DMS 273 treated with DMSO at 0.1 percent for 48 hours (cell line): Measurements from ENCODE around the gene CRCP.
A peak's percentile ranks its signal among the peaks of the same experiment; 100 is the strongest.
"Not testable (repeated sequence)": the region's sequence is repeated elsewhere in the genome, so short reads cannot be mapped to it uniquely, and the experiment has no call there.

ENCODE experiments used
- DNase-seq: peaks from one replicate; lab custom pipeline; 2025; lab: John Stamatoyannopoulos, UW

The CRCP gene

DNA sequence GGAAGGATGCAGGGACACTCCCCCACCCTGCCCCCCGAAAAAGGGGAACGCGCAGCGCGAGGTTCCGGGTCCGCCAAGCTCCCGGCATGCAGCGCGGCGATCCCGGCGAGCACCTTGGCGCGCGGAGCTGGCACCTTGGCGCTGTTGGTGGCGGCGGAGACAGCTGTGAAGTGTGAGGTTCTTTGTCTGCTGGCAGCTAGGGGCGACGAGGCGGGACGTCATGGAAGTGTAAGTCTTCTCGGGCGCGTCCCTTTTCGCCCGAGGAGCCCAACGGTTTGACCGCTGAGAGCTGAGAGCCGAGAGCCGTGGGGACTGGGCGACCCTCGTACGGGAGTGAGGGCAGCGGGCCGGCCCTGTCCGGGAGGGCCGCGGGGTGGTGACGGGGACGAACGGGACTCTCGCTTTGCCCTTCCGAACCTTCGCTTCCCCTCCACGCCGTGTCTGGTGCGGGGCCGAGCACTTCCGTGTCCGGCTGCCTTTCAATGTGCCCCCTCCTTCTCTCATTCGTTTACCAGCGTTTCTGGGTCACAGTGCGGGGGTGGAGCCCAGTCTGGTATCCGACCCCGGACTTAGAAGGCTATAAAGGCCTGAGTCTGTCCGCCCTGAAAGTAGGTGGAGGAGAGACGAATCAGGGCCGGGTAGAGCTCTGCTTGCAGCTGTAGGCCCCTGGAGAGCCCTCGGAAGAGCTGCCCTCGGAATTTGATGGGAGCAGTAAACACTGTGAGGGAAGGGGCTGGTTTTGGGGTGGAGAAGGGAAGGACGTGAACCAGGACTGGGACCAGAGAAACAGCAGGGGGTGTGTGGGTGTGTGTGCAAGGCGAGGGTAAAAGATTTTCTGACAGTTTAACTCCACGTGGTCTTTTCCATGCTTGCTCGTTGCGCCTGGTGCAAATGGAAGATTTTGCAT is at the start of gene CRCP:
CRCP (plus strand) TSS at position 105 of the 907 bp plus-strand sequence; CDS start at position 221, 116 bp downstream.
- peak; percentile 76 for DNase-seq

GRCh38 chr7:66069732-66070131 is 44.9 kb upstream of the CRCP start:
- no peak for DNase-seq

DNA sequence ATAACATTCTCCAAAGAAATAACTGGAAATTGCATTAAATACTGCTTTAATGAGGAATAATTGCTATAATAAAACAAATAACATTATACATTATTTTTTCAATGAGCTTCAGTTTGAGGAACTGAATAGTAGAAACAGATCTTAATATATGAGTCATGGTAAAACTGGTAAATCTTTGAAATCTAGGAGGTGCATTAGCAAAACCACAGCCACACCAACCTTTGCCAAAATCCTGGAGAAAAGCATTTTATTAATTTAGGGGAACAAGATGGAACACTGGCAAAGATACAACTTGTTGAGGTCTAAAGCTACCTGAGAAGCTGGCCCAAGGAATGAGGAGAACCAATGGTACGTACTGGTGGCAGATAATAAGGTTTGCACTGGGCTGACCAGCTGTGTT is 44.4 kb upstream of the CRCP start:
- DNase-seq, result no peak

DNA sequence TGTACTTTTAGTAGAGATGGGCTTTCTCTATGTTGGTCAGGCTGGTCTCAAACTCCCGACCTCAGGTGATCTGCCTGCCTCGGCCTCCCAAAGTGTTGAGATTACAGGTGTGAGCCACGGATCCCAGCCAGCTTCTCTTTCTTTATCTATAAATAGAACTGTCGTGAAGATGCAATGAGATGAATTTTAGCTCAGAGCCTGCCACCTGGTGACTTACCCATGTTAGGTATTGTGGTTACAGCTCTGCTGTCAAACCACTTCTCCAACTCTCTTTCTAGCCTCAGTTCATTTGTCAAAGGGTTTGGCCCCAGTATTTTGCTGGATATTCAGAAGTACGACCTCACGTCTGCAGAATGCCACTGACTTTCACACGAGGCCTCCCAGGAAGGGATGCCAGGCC is 42.4 kb upstream of the CRCP start:
- DNase-seq, result not testable (repeated sequence)

DNA sequence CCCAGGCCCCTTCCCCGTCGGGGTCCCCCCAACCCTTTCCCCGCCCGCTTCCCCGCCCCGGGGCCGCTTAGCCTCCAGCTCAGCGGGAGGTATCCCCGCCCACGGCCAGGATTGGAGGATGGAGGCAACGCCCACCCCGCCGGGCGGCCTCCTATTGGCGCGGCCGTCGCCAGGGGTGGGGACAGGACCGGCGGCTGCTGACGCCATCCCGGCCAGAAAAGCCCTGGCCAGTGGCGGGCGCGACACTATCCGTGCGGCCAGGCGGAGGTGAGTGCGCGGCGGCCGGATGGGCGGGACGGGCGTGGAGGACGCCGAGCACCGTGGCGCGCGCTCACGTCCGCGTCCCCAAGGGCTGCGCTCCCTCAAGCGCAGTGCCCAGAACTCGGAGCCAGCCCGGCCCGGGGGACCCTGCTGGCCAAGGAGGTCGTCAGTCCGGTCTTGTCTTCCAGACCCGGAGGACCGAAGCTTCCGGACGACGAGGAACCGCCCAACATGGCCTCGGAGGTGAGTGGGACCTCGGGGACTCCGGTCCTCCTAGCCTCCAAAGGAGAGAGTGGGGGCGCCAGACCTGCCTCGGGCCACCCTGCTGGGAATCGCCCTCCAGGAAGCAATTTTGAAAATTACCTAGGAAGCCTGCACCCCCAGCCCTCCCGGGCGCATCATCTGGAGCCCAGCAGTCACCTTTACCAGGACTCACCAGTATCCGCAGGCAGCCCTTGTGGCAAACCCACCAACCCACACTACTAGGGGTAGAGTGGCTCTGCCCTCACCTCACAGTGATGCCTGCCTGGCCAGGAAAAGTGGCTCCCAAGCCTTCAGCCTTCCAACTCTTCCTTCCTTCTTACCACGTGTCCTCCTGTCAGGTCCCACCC is 38.8 kb upstream of the CRCP start, which contains the start of gene ASL:
ASL (plus strand) TSS at position 230 of the 872 bp plus-strand sequence; CDS start at position 493, 263 bp downstream.
- DNase-seq, result peak; percentile 67

- DNase-seq, result no peak
Observed at GRCh38 chr7:66076462-66077329, 38.0 kb upstream of the CRCP start.

GRCh38 chr7:66078067-66078466 is 36.6 kb upstream of the CRCP start:
- no peak for DNase-seq

GRCh38 chr7:66082083-66082482 is 32.6 kb upstream of the CRCP start:
- DNase-seq, result no peak

DNA sequence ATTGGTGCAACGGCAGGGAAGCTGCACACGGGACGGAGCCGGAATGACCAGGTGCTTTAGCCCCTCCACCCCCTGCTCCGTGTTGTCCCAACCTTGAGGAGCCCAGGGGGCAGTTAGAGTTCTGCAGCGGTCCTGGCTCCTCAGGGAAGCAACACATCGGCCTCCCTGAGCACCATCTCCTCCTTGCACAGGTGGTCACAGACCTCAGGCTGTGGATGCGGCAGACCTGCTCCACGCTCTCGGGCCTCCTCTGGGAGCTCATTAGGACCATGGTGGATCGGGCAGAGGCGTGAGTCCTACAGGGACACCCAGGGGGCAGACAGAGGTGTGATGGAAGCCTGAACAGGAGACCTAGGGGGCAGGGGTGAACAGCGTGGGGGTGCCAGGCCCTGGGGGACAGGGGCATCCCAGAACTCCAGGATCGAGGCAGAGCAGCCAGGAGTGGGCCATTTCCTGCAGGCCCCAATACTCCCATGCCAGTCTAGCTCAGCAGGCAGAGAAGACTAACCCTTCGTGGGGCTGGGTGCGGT is 31.7 kb upstream of the CRCP start:
- no peak for DNase-seq

GRCh38 chr7:66083677-66084076 is 31.0 kb upstream of the CRCP start:
- no peak for DNase-seq

DNA sequence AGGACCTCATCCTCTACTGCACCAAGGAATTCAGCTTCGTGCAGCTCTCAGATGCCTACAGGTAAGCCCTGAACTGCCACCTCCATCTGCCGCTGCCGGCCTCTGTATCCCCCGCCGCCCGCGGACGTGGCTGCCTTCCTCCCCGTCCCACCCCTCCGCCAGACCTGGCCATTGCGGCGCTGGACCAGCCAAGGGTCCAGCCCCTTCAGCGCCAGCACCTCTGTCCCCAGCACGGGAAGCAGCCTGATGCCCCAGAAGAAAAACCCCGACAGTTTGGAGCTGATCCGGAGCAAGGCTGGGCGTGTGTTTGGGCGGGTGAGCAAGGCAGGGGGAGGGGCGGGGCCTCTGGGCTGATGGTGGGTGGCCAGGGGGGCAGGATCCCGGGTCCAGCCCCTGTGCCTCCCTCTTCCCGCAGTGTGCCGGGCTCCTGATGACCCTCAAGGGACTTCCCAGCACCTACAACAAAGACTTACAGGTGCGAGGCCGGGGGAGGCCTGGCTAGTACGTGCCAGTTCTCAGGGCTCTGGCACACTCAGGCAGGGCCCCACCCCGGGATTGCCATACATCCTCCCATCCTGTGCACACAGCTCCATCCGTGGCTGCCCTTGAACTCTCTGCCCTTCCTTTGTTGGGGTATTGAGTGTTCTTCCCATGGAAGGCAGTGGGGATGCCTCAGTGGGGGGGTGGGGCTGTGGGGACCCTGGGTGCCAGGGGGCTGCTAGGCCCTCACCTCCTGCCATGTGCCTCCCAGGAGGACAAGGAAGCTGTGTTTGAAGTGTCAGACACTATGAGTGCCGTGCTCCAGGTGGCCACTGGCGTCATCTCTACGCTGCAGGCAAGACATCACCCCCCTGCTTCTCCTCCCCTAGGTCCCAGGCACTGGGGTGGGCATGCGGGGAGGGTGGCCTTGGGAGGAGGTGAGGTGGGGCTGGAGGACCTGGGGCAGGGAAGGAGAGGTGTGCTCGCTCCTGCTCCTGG is 25.5 kb upstream of the CRCP start:
- DNase-seq, result no peak

DNA sequence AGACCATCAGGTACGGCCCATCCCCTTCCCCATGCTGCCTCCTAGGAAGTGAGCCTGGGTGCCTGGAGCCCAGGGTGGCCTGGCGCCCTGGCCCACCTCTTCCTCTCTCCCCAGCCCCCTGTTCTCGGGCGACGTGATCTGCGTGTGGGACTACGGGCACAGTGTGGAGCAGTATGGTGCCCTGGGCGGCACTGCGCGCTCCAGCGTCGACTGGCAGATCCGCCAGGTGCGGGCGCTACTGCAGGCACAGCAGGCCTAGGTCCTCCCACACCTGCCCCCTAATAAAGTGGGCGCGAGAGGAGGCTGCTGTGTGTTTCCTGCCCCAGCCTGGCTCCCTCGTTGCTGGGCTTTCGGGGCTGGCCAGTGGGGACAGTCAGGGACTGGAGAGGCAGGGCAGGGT is 22.0 kb upstream of the CRCP start:
- DNase-seq, result no peak

- no peak for DNase-seq
Observed at GRCh38 chr7:66095010-66095409, 19.6 kb upstream of the CRCP start.

- DNase-seq, result no peak
Observed at GRCh38 chr7:66099232-66099550, 15.5 kb upstream of the CRCP start.

DNA sequence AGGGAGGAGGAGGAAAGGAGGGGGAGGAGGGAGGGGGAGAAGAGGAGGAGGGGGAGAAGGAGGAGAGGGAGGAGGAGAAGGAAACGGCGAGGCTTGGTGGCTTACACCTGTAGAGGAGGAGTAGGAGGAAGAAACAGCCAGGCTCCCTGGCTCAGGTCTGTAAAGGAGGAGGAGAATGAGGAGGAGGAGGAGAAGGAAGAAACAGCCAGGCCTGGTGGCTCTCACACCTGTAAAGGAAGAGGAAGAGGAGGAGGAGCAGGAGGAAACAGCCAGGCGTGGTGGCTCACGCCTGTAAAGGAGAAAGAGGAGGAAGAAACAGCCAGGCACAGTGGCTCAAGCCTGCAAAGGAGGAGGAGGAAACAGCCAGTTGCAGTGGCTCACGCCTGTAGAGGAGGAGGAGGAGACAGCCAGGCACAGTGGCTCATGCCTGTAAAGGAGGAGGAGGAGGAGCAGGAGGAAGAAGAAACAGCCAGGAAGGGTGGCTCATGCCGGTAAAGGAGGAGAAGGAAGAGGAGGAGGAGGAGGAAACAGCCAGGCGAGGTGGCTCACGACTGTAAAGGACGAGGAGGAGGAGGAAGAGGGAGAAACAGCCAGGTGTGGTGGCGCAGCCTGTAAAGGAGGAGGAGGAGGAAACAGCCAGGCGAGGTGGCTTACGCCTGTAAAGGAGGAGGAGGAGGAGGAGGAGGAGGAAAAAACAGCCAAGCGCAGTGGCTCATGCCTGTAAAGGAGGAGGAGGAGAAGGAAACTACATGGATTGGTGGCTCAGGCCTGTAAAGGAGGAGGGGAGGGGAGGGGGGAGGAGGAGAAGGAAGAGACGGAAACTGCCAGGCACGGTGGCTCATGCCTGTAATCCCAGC is 14.9 kb upstream of the CRCP start:
- DNase-seq, result peak; percentile 74

- no peak for DNase-seq
Observed at GRCh38 chr7:66100408-66101050, 14.1 kb upstream of the CRCP start.

GRCh38 chr7:66102168-66102567 is 12.5 kb upstream of the CRCP start:
- DNase-seq, result not testable (repeated sequence)

DNA sequence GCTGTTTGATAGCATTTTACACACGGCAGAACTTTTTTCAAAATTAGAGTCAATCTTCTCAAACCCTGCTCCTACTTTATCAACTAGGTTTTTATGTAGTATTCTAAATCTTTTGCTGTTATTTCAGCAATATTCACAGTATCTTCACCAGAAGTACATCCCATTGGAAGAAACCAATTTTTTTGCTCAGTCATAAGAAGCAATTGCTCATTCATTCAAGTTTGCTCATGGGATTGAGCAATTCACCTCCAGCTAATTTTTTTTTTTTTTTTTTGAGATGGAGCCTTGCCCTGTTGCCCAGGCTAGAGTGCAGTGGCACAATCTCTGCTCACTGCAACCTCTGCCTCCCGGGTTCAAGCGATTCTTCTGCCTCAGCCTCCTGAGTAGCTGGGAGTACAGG is 10.7 kb upstream of the CRCP start:
- DNase-seq, result not testable (repeated sequence)

GRCh38 chr7:66105263-66105748 is 9.3 kb upstream of the CRCP start:
- no peak for DNase-seq
